ENCODE results near the gene TWF1. TPM values are rescaled to one million over a fixed set of nuclear protein-coding genes. Genes with fewer than 3 reads are reported as not detected.

The TWF1 gene
- total RNA-seq, 1 experiment from 2014 or later = 226 TPM

DNA sequence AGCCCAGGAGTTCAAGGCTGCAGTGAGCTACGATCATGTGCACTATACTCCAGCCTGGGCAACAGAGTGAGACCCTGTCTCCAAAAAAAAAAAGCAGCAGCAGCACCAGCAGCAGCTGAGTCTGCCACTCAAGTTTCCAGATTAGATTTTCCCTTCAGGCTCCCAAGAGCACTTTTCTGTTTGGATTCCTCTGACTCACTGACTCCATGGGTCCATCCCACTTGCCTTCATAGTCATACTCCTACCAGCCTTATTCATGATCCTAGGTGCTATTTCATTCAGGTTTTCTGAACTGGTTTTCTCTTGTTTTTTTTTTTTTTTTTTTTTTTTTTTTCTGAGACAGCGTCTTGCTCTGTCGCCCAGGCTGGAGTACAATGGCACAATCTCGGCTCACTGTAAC is 6.8 kb upstream of the TWF1 start:
- ChIA-PET CTCF (no interaction called here), POLR2A (ENCODE audit: unreplicated experiment) (interaction anchor here (1.0 kb wide), 1 partner anchor 23 kb away, joined by 3 read pairs; the partner anchor contains the start of gene TMEM117)
- Histone ChIP-seq H3F3A (ENCODE audit: low read length, unreplicated experiment) (no peaks in the 10 kb centered on the region), H2AFZ (ENCODE audit: low read length) (no peak overlapping the region), H3K9me2 (replicated peaks; ENCODE audit: low read length) (no peaks in the 10 kb centered on the region), H3K4me3 (ENCODE audit: low read length) (no peak overlapping the region), H3K27me3 (ENCODE audit: low read length) (no peaks in the 10 kb centered on the region), H3K9ac (ENCODE audit: low read length) (no peak overlapping the region), H3K4me1 (ENCODE audit: insufficient read depth, low read length) (peaks cover 7% of the 10 kb centered on the region; the same call in 1 of the 2 replicates), H3K4me2 (ENCODE audit: low read length) (no peak overlapping the region), H3K9me3 (ENCODE audit: low read length) (no peaks in the 10 kb centered on the region), H4K20me1 (ENCODE audit: low read length) (no peaks in the 10 kb centered on the region), H3K27ac (ENCODE audit: low read length) (no peak overlapping the region), H3K36me3 (ENCODE audit: low read depth, low read length) (no peaks in the 10 kb centered on the region), H3K79me2 (ENCODE audit: low read length) (no peaks in the 10 kb centered on the region)
- DNase-seq = peak; percentile 78
- no TSS peak for BruUV-seq (replicated peaks)
- TF ChIP-seq, protein P1, sequence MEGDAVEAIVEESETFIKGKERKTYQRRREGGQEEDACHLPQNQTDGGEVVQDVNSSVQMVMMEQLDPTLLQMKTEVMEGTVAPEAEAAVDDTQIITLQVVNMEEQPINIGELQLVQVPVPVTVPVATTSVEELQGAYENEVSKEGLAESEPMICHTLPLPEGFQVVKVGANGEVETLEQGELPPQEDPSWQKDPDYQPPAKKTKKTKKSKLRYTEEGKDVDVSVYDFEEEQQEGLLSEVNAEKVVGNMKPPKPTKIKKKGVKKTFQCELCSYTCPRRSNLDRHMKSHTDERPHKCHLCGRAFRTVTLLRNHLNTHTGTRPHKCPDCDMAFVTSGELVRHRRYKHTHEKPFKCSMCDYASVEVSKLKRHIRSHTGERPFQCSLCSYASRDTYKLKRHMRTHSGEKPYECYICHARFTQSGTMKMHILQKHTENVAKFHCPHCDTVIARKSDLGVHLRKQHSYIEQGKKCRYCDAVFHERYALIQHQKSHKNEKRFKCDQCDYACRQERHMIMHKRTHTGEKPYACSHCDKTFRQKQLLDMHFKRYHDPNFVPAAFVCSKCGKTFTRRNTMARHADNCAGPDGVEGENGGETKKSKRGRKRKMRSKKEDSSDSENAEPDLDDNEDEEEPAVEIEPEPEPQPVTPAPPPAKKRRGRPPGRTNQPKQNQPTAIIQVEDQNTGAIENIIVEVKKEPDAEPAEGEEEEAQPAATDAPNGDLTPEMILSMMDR (conservative IDR thresholded peaks at IDR 0.05; ENCODE audit: low read depth, low read length) = no peak
- TF ChIP-seq EZH2phosphoT487 (IDR thresholded peaks at IDR 0.05; ENCODE audit: borderline replicate concordance, low read length) (no peak), EZH2 (IDR thresholded peaks at IDR 0.05; ENCODE audit: low read length, unreplicated experiment) (no peak)
- peak; percentile 84 for ATAC-seq
- intact Hi-C loops (cut with micrococcal nuclease) = loop anchor here (5.0 kb wide), 1 partner anchor 54 kb away; no protein-coding TSS in a partner anchor

DNA sequence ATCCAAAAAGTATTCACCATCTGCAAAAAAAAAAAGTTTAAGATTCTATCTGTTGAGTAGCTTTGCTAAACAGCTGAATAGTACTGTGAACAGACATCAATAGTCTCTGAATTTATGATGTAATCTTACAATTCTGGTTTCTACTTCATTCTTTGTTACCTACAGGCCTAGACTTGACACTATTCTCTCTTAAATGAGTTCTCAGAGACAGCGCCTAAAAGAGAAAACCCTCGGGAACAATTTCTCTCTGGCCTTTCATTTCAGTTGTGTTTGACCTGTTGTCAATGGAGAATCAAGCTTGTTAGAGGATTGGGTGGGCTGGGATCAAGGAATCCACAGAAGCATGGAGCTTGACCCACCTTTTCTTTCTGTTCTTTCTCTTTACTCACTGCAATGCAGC is 5.9 kb upstream of the TWF1 start:
- DNase-seq (no peak), ATAC-seq (no peak)
- Histone ChIP-seq H3K9me2 (replicated peaks; ENCODE audit: low read length) (no peaks in the 10 kb centered on the region), H3K4me3 (ENCODE audit: low read length) (no peak overlapping the region), H3K36me3 (ENCODE audit: low read depth, low read length) (no peaks in the 10 kb centered on the region), H3K27me3 (ENCODE audit: low read length) (no peaks in the 10 kb centered on the region), H3K9ac (ENCODE audit: low read length) (no peak overlapping the region), H3K4me1 (ENCODE audit: insufficient read depth, low read length) (peaks cover 10% of the 10 kb centered on the region), H3K79me2 (ENCODE audit: low read length) (no peaks in the 10 kb centered on the region), H3K9me3 (ENCODE audit: low read length) (no peaks in the 10 kb centered on the region), H3F3A (ENCODE audit: low read length, unreplicated experiment) (no peaks in the 10 kb centered on the region), H2AFZ (ENCODE audit: low read length) (no peak overlapping the region), H3K4me2 (ENCODE audit: low read length) (no peak overlapping the region), H3K27ac (ENCODE audit: low read length) (no peak overlapping the region), H4K20me1 (ENCODE audit: low read length) (no peaks in the 10 kb centered on the region)
- ChIA-PET POLR2A (ENCODE audit: unreplicated experiment) (interaction anchor here (0.7 kb wide), 1 partner anchor 1558 kb away, joined by 8 read pairs; no protein-coding TSS in a partner anchor), CTCF (no interaction called here)
- TF ChIP-seq EZH2phosphoT487 (IDR thresholded peaks at IDR 0.05; ENCODE audit: borderline replicate concordance, low read length) = no peak
- no peak for TF ChIP-seq EZH2 (IDR thresholded peaks at IDR 0.05; ENCODE audit: low read length, unreplicated experiment)
- TF ChIP-seq, protein P1 (conservative IDR thresholded peaks at IDR 0.05; ENCODE audit: low read depth, low read length) = no peak
- intact Hi-C loops (cut with micrococcal nuclease) = loop anchor here (5.0 kb wide), 1 partner anchor 55 kb away; no protein-coding TSS in a partner anchor
- BruUV-seq (replicated peaks) = no TSS peak

DNA sequence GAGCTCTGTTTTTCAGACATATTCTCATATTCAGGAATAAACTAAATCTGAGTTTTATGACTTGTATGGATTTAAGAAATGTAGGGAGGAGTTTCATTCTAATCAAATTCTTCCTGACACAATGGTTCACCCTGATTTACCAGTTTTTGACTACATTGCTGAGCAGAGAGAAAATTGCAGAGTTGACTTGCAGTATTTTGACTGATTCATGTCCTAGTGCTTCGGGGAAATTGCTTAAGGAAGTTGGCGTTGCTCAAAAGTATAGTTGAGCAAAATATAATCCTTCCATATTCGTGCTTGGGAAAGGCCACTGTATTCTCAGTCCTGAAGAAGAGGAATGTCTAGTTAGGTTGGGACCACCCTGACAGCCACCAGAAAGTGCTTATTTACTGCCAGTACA is 1.3 kb upstream of the TWF1 start:
- H3F3A ChIP-seq (ENCODE audit: low read length, unreplicated experiment) = no peaks in the 10 kb centered on the region
- DNase-seq (peak; percentile 14), ATAC-seq (no peak)
- no peak overlapping the region for H3K27ac ChIP-seq (ENCODE audit: low read length)
- POLR2A ChIA-PET (ENCODE audit: unreplicated experiment) = interaction anchor here (0.6 kb wide), 2 partner anchors 10 to 70 kb away, joined by 3 to 5 read pairs; no protein-coding TSS in a partner anchor
- no peak for TF ChIP-seq EZH2phosphoT487 (IDR thresholded peaks at IDR 0.05; ENCODE audit: borderline replicate concordance, low read length)
- TF ChIP-seq, protein P1 (conservative IDR thresholded peaks at IDR 0.05; ENCODE audit: low read depth, low read length) = no peak
- TF ChIP-seq EZH2 (IDR thresholded peaks at IDR 0.05; ENCODE audit: low read length, unreplicated experiment) = no peak
- H3K79me2 ChIP-seq (ENCODE audit: low read length) = peaks cover 43% of the 10 kb centered on the region
- no peaks in the 10 kb centered on the region for H3K9me2 ChIP-seq (replicated peaks; ENCODE audit: low read length)
- peaks cover 8% of the 10 kb centered on the region; the same call in 1 of the 2 replicates for H3K36me3 ChIP-seq (ENCODE audit: low read depth, low read length)
- 0 out of 2 replicates have a peak overlapping the region, but pooled peaks have one; percentile 91 for H3K4me3 ChIP-seq (ENCODE audit: low read length)
- no peaks in the 10 kb centered on the region for H3K9me3 ChIP-seq (ENCODE audit: low read length)
- CTCF ChIA-PET = no interaction called here
- peaks cover 23% of the 10 kb centered on the region for H3K4me1 ChIP-seq (ENCODE audit: insufficient read depth, low read length)
- H3K9ac ChIP-seq (ENCODE audit: low read length) = no peak overlapping the region
- H3K4me2 ChIP-seq (ENCODE audit: low read length) = peak overlapping the region; percentile 96
- intact Hi-C loops (cut with micrococcal nuclease) = no loop called here
- H3K27me3 ChIP-seq (ENCODE audit: low read length) = no peaks in the 10 kb centered on the region
- BruUV-seq (replicated peaks) = no TSS peak
- H4K20me1 ChIP-seq (ENCODE audit: low read length) = peaks cover 23% of the 10 kb centered on the region; the same call in 1 of the 2 replicates
- H2AFZ ChIP-seq (ENCODE audit: low read length) = no peak overlapping the region

All from PC-3 (cell line).